ENCODE measurements around the gene STK39. TPM values are rescaled to one million over a fixed set of nuclear protein-coding genes. Genes with fewer than 3 reads are reported as not detected.

Gene STK39
- total RNA-seq, 3 donors from 2014 or later, result 16.4 to 22.9 (median 19.2) TPM

- no peaks in the 10 kb centered on the region for H3K9me3 ChIP-seq
- no peaks in the 10 kb centered on the region for H3K36me3 ChIP-seq
- peaks cover 0 to 6% of the 10 kb centered on the region in 2 donors for H3K4me1 ChIP-seq
- no peak for DNase-seq (ENCODE audit: low spot score in 2 of 2)
- H3K27me3 ChIP-seq, result no peaks in the 10 kb centered on the region
- no peak overlapping the region for H3K4me3 ChIP-seq
- H3K27ac ChIP-seq, result peak overlapping the region in 1 of 2 donors; percentile 1
- intact Hi-C loops (cut with DNase I; ENCODE audit: low total_unique reads), result no loop called here
- TF ChIP-seq CTCF (IDR thresholded peaks at IDR 0.05) (no peak), POLR2A (IDR thresholded peaks at IDR 0.05) (no peak), POLR2AphosphoS5 (IDR thresholded peaks at IDR 0.05) (no peak)
These were observed 31.6 kb downstream of the STK39 start for GRCh38 chr2:168215813-168216212.

DNA sequence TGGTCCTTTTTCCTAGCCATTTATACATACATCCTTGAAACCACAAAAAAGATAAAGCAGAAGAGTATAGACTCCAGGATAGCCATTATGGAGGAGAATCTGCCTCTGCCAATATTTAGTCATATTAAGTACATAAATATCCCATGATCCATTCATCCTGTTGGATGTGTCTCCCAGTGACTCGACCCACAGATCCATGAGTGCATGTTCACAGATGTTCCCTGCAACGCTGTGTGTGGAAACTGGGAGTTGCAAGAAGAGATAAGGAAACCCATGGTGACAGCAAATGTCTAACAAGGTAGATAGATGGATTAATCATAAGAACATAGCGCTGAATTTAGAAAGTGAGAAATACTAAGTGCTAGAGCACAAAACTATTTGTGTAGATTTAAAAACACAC, 34.5 kb downstream of the STK39 start:
- TF ChIP-seq POLR2AphosphoS5 (IDR thresholded peaks at IDR 0.05) (no peak), POLR2A (IDR thresholded peaks at IDR 0.05) (no peak), CTCF (IDR thresholded peaks at IDR 0.05) (no peak)
- DNase-seq (ENCODE audit: low spot score in 2 of 2), result no peak

DNA sequence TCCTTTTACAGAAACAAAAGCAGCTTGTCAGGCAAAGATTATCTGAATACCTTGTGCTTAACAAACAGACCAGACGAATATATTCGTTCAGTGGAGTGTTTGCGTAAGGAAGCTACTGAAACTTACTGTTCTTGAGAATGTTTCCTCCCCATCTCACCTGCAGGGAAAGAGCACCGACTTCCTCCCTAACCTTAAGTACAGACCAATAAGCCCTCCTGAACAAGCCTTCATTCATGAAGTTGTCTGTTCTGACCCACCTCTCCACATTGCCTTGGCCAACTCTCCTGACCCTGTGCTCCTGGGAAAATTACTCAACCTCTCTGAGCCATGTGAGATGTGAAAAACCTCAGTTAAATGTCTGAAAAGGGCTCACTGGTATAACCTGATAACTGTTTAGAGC, 35.2 kb downstream of the STK39 start:
- Histone ChIP-seq H3K27me3 (no peaks in the 10 kb centered on the region), H3K9me3 (no peaks in the 10 kb centered on the region), H3K27ac (peak overlapping the region; percentile 16 to 72), H3K4me3 (no peak overlapping the region), H3K36me3 (no peaks in the 10 kb centered on the region), H3K4me1 (no peaks in the 10 kb centered on the region)
- TF ChIP-seq CTCF (IDR thresholded peaks at IDR 0.05) (no peak), POLR2AphosphoS5 (IDR thresholded peaks at IDR 0.05) (no peak), POLR2A (IDR thresholded peaks at IDR 0.05) (no peak)
- no peak for DNase-seq (ENCODE audit: low spot score in 2 of 2)
- intact Hi-C loops (cut with DNase I; ENCODE audit: low total_unique reads), result no loop called here

More for the DNA sequence above, 34.5 kb downstream of the STK39 start:
- no peaks in the 10 kb centered on the region for H3K9me3 ChIP-seq
- H3K27ac ChIP-seq, result no peak overlapping the region
- intact Hi-C loops (cut with DNase I; ENCODE audit: low total_unique reads), result no loop called here
- H3K4me1 ChIP-seq, result no peaks in the 10 kb centered on the region
- no peak overlapping the region for H3K4me3 ChIP-seq
- H3K27me3 ChIP-seq, result no peaks in the 10 kb centered on the region
- H3K36me3 ChIP-seq, result no peaks in the 10 kb centered on the region

DNA sequence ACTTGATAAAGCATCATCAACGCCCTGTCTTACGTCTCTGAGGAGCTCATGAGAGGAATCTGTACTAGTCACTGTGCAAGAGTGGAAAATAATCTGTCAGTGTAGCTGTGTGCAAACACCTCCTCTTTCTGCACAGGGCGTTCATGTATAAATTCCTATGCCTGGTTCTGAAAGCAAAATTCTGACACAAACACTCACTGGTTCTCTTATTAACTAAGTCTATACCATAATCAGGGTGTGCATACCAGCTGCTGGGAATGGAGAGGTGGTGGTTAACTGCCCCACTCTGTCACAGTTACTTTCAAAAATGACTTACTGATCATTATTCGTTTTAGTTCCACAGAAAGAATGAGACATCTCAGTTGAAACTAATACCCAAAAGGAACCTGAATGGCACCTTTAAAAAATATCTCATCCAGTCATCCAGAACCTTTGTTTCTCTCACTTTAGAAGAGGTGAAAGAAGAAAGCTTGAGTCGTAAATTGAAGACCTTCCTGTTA, 35.7 kb downstream of the STK39 start:
- intact Hi-C loops (cut with DNase I; ENCODE audit: low total_unique reads), result no loop called here

More for the DNA sequence above, 35.7 kb downstream of the STK39 start:
- H3K36me3 ChIP-seq, result no peaks in the 10 kb centered on the region
- H3K9me3 ChIP-seq, result no peaks in the 10 kb centered on the region
- no peaks in the 10 kb centered on the region for H3K27me3 ChIP-seq
- no peak for TF ChIP-seq POLR2AphosphoS5 (IDR thresholded peaks at IDR 0.05)
- TF ChIP-seq POLR2A (IDR thresholded peaks at IDR 0.05), result no peak
- no peak for TF ChIP-seq CTCF (IDR thresholded peaks at IDR 0.05)
- peak overlapping the region; percentile 16 to 72 for H3K27ac ChIP-seq
- H3K4me3 ChIP-seq, result peak overlapping the region in 1 of 3 donors; percentile 3
- no peaks in the 10 kb centered on the region for H3K4me1 ChIP-seq
- no peak for DNase-seq (ENCODE audit: low spot score in 2 of 2)
